D721Med (cell line): Measurements from ENCODE around the gene HLA-A.

Experiments used
- DNase-seq: peaks from one replicate; pipeline ENCODE4 v3.0.0; 2011; ENCODE audit warnings: low spot score; ENCODE audit not compliant: insufficient read length
- FAIRE-seq: peaks from 2 replicates; lab custom pipeline; 2011; peaks lifted over from hg19 to GRCh38; lab: Jason Lieb, UNC
- TF ChIP-seq, protein P1 (sequence below): IDR thresholded peaks from 2 replicates; pipeline ENCODE4 v1.5.1; 2012; ENCODE audit warnings: mild to moderate bottlenecking, control low read depth; ENCODE audit not compliant: insufficient read depth; ENCODE audit errors: missing control alignments

Gene HLA-A

DNA sequence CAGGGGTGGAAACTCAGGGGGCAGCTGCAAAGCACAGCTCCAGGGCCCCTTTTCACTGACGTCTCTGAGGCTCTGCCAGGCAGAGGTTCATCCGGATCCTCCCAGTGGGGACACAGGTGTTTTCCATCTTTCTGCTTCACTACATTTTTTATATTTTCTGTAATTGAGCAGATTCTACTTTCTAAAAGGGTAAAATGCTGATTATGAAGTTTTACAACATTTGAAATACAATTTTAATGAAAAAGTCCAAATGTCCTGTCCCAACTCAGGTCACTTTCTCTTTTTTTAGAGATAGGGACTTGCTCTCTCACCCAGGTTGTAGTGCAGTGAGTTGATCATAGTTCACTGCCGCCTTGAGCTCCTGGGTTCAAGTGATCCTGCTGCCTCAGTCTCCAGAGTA is 41.9 kb downstream of the HLA-A start:
- TF ChIP-seq, protein P1, sequence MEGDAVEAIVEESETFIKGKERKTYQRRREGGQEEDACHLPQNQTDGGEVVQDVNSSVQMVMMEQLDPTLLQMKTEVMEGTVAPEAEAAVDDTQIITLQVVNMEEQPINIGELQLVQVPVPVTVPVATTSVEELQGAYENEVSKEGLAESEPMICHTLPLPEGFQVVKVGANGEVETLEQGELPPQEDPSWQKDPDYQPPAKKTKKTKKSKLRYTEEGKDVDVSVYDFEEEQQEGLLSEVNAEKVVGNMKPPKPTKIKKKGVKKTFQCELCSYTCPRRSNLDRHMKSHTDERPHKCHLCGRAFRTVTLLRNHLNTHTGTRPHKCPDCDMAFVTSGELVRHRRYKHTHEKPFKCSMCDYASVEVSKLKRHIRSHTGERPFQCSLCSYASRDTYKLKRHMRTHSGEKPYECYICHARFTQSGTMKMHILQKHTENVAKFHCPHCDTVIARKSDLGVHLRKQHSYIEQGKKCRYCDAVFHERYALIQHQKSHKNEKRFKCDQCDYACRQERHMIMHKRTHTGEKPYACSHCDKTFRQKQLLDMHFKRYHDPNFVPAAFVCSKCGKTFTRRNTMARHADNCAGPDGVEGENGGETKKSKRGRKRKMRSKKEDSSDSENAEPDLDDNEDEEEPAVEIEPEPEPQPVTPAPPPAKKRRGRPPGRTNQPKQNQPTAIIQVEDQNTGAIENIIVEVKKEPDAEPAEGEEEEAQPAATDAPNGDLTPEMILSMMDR = no peak
- FAIRE-seq (no peak), DNase-seq (no peak)

DNA sequence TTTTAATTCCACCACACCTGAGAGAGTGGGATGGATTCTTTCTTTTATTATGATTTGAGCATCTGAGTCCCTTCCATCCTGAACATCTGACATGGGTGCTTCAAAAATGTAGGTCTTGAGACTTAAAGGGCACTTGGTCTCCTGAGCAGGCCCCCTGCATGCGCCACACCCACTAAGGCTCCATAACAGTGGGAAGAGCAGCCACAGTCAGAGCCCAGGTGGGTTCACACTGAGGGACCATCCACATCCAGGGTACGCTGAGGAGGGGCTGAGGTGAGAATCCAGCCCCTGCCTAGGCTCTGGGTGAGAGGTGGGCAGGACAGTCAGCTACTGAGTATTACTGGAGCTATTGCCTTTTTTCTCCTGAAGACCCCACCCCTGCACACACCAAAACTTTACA is 42.7 kb downstream of the HLA-A start:
- TF ChIP-seq, protein P1 = no peak

DNA sequence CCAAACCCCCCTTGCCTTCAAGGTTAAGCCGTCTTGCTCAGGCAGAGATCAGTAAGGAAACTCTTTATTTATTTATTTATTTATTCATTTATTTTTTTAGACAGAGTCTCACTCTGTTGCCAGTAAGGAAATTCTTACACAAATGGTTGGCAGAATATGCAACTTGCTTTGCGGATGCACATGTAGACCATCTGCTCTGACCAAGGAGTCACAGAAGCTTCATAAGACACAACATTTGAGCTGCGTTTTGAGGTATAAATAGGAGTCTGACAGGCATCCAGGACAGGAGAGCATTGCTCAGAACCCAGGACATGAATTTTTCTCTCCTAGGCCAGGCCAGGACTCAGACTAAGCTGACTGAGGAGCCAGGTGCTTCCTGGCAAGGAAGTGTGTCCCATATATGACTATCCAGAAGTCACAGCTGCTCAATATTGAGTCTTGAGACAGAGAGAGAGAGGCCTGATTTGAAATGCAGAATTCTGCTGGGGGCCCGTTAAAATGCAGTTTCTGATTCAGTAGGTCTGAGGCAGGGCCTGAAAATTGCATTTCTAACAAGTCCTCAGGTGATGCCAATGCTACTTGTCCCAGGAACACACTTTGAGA is 43.9 kb downstream of the HLA-A start:
- no peak for FAIRE-seq
- TF ChIP-seq, protein P1 = no peak
- no peak for DNase-seq

More for the DNA sequence above, 42.7 kb downstream of the HLA-A start:
- no peak for FAIRE-seq
- no peak for DNase-seq

DNA sequence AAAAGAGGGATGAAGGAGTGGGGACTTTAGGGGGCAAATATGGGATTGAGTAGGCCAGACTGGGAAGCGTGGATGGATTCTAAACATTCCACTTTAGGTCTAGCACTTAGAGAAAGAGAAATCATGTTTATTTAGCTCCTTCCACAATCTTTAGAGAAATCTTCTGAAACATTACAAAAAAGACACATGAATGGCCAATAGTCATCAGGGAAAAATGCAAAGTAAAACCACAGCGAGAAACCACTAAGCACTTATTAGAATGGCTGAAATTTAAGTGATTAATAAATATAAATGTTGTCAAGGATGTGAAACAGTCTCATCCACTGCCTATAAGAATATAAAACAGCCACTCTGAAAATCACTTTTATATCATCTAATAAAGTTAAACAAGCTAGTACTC is 46.9 kb downstream of the HLA-A start:
- TF ChIP-seq, protein P1 = no peak
- no peak for DNase-seq
- FAIRE-seq = no peak

DNA sequence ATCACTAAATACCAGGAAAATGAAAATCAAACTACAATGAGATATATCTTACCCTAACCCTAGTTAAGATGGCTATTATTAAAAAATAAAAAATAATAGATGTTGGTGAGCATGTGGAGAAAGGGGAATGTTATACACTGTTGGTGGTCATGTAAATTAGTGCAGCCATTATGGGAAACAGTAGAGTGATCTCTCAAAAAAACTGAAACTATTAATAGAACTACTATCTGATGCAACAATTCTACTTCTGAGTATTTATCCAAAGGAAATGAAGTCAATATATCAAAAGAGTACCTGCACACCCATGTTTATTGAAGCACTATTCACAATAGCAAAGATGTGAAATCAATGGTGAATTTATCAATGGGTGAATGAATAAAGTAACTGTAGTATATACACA is 48.6 kb downstream of the HLA-A start:
- DNase-seq (no peak), FAIRE-seq (no peak)
- TF ChIP-seq, protein P1 = no peak

DNA sequence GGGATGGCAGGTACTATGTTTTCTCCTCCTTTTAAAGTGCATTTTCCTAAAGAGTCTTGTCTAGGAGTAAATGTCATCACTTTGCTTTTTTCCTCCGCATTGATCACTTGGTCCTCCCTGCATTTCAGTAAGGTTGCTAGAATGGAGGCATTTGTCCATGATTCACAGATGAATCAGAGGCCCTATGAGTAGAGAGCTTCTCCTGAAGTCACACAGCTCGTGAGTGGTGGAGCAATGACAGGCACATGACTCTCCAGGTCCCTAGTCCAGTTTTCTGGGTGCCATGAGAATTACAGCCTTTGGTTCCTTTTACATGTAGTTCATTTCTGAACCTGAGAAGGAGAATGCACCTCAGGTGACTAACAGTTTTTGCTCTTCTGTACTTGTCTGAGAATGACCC is 50.5 kb downstream of the HLA-A start:
- no peak for FAIRE-seq

DNA sequence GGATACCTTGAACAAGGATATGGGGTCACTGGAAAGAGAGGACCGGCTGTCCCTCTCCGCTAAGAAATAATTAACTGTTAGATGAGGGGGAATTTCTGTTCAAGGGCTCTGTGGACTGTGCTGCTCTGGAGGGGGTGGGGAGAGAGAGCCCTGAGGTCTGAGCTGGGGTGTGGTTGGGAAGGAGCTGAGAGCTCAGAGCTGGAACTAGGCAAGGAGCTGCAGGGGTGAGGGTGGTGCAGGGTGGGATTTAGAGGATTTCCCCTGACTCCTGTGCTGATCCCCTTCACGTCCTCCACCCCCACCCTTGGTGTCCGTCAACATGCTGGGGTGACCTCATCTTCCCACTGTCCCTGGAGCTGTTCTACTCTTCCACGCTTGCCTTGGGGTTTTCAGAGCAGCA is 52.5 kb downstream of the HLA-A start:
- no peak for FAIRE-seq
- DNase-seq = no peak
- TF ChIP-seq, protein P1 = no peak

More for the DNA sequence above, 50.5 kb downstream of the HLA-A start:
- DNase-seq = no peak
- TF ChIP-seq, protein P1 = no peak
